Astrocyte of the spinal cord (primary cell): Measurements from ENCODE around the gene LPGAT1.

Experiments used
- DNase-seq: peaks from one replicate; pipeline ENCODE4 v3.0.0; 2011; ENCODE audit warnings: low read depth, low spot score
- H3K4me3 ChIP-seq: 2 replicates; pipeline ENCODE4 v1.5.1; 2011; ENCODE audit warnings: low read depth, mild to moderate bottlenecking, low read length, moderate library complexity
- CTCF ChIP-seq: IDR thresholded peaks from 2 replicates; pipeline ENCODE4 v1.5.1; 2012; ENCODE audit warnings: low read depth, mild to moderate bottlenecking, low read length, inconsistent platforms
- in situ Hi-C: cut with HindIII; loops from 2 replicates; pipeline ENCODE4 v1.10.0; 2017; ENCODE audit warnings: low sequenced_read_pairs

Gene LPGAT1

GRCh38 chr1:211839106-211839505 lies 8.5 kb upstream of the LPGAT1 start:
- H3K4me3 ChIP-seq, result no peak overlapping the region
- TF ChIP-seq CTCF, result no peak
- in situ Hi-C loops, result no loop called here
- DNase-seq, result no peak

GRCh38 chr1:211833174-211833820 lies 2.7 kb upstream of the LPGAT1 start:
- no peak for TF ChIP-seq CTCF
- H3K4me3 ChIP-seq, result no peak overlapping the region
- in situ Hi-C loops, result no loop called here
- no peak for DNase-seq

GRCh38 chr1:211832661-211833060 lies 2.1 kb upstream of the LPGAT1 start:
- no peak for TF ChIP-seq CTCF
- no peak overlapping the region for H3K4me3 ChIP-seq
- no peak for DNase-seq
- in situ Hi-C loops, result no loop called here

- in situ Hi-C loops, result no loop called here
- H3K4me3 ChIP-seq, result no peak overlapping the region
- no peak for TF ChIP-seq CTCF
- DNase-seq, result no peak
Measured at GRCh38 chr1:211831558-211832323, 1.2 kb upstream of the LPGAT1 start.

GRCh38 chr1:211830055-211830327 lies 572 bp downstream of the LPGAT1 start:
- H3K4me3 ChIP-seq, result peak overlapping the region; percentile 54
- in situ Hi-C loops, result no loop called here
- no peak for TF ChIP-seq CTCF
- DNase-seq, result no peak

- H3K4me3 ChIP-seq, result peak overlapping the region; percentile 54
- in situ Hi-C loops, result no loop called here
- no peak for DNase-seq
- peak; percentile 2 for TF ChIP-seq CTCF
Measured at GRCh38 chr1:211829343-211830054, 1.1 kb downstream of the LPGAT1 start.
